ENCODE results near the gene DAZAP2. TPM values are rescaled to one million over a fixed set of nuclear protein-coding genes. Genes with fewer than 3 reads are reported as not detected.
"Not testable (repeated sequence)": the region's sequence is repeated elsewhere in the genome, so short reads cannot be mapped to it uniquely, and the experiment has no call there.

DAZAP2 gene
- total RNA-seq, 4 donors from 2014 or later: 213 to 277 (median 235) TPM

DNA sequence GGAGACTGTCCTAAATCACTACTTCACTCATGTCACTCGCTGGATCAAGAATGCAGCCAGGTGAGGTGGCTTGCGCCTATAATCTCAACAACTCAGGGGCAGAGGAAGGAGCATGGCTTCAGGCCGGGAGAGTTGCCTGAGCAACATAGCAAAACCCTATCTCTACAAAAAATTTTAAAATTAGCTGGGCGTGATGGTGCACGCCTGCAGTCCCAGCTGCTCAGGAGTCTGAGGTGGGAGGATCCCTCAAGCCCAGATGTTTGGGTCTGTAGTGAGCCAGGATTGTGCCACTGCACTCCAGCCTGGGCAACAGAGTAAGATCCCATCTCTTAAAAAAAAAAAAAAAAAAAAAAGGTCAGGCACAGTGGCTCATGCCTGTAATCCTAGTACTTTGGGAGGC is 25.7 kb downstream of the DAZAP2 start:
- TF ChIP-seq, protein P1, sequence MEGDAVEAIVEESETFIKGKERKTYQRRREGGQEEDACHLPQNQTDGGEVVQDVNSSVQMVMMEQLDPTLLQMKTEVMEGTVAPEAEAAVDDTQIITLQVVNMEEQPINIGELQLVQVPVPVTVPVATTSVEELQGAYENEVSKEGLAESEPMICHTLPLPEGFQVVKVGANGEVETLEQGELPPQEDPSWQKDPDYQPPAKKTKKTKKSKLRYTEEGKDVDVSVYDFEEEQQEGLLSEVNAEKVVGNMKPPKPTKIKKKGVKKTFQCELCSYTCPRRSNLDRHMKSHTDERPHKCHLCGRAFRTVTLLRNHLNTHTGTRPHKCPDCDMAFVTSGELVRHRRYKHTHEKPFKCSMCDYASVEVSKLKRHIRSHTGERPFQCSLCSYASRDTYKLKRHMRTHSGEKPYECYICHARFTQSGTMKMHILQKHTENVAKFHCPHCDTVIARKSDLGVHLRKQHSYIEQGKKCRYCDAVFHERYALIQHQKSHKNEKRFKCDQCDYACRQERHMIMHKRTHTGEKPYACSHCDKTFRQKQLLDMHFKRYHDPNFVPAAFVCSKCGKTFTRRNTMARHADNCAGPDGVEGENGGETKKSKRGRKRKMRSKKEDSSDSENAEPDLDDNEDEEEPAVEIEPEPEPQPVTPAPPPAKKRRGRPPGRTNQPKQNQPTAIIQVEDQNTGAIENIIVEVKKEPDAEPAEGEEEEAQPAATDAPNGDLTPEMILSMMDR (IDR thresholded peaks at IDR 0.05): no peak
- ATAC-seq (ENCODE audit: low FRiP score): no peak
- DNase-seq (ENCODE audit: low spot score): no peak

DNA sequence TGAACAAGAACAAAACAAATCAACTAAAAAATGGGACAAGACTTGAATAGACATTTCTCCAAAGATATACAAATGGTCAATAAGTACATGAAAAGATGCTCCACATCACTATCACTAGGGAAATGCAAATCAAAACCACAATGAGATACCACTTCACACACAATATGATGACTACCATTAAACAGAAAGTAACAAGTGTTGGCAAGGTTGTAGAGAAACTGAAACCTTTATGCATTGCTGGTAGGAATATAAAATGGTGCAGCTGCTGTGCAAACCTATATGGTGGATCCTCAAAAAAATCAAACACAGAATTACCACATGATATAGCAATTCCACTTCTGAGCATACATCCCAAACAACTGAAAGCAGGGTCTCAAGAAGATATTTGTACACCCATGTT is 26.4 kb downstream of the DAZAP2 start:
- no peak for DNase-seq (ENCODE audit: low spot score)
- no peak for ATAC-seq (ENCODE audit: low FRiP score)
- TF ChIP-seq, protein P1 (IDR thresholded peaks at IDR 0.05): no peak

DNA sequence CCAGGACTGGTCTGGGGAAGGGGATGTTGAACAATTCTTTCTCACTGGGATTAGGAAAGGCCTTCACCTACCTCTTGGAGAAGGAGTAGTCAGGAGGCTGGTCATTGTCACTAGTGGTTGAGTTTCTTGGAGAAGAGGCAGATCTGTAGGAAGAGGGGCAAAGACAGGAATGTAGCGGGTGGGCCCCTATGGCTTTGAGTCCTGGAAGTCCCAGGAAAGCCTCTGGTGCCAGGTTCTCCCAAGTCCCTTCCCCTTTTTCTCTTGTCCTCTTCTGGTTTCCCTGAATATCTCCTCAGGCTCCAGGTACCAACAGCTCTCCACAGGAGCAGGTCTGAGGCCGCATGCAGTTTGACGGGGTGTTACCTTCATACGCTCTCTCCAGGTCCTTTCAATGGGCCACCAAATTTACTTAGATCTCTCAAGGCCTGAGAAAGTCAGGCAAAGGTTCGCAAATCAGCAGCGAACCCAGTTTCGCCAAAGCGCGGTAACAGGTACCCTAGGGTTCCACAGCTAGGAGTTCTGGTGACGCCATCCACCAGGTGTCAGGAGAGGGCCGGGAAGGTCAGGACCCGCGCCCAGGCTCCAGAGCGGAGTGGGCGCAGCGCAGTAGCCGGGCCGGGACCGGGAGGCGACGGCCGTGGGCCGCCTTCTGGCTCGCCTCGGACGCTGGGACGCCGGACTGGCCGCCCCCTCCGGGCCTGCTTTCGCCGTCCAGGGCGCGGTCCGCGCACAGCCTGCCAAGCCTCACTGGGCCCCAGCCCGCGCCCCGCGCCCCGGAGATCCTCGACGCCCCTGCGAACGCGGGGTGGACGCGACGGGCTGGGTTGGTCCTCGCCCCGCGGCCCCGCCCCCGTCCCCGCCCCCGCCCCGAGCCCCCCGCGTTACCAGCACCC is 30.8 kb downstream of the DAZAP2 start:
- TF ChIP-seq, protein P1 (IDR thresholded peaks at IDR 0.05): no peak
- DNase-seq (ENCODE audit: low spot score): no peak

DNA sequence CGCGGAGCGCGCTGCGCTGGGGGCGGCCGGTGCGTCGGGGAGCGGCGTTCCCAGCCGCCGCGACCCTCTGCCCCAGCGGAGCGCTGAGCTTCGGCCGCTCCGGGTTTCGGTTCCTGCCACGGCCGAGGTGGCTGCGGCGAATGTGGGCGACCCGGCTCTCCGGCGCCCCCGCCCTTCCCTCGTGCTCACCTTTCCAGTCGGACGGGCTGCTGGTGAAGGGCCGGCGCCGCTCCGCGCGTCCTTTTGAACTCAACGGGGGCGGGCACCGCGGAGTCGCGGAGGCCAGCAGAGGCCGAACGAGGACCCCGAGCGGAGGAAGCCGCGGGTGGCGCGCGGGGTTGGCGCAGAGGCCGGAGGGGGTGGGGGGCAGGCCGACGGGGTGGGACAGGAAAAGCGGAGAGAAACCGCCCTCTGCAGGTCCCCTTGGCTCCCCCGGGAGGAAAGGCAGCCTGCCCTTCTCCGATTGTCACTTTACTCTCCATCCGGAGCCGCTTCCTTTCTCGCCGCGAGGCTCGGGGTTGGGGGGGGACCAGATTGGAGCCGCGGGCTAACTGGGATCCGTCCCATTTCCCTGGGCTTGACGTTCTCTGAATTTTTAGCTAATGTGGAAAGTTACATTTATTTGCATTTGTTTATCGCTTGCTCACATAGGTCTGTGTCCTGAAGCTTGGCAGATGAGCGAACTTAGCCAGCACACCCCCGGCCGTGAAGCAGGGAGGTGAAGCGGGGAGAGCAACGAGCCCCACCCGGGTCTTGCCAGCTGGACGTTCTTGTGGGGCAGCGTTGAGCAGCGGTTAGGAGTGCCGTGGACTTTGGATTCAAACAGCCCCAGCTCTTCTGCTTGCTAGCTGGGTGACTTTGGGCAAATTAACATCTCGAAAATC is 31.7 kb downstream of the DAZAP2 start, which contains the start of gene SMAGP:
Gene SMAGP (minus strand): TSS at position 349 of the 884 bp plus-strand sequence. CDS start 1,137 bp downstream, outside the sequence.
- TF ChIP-seq, protein P1 (IDR thresholded peaks at IDR 0.05): no peak
- ATAC-seq (ENCODE audit: low FRiP score): peak; percentile 63
- DNase-seq (ENCODE audit: low spot score): no peak

More for the DNA sequence above, 30.8 kb downstream of the DAZAP2 start:
- ATAC-seq (ENCODE audit: low FRiP score): peak; percentile 47

DNA sequence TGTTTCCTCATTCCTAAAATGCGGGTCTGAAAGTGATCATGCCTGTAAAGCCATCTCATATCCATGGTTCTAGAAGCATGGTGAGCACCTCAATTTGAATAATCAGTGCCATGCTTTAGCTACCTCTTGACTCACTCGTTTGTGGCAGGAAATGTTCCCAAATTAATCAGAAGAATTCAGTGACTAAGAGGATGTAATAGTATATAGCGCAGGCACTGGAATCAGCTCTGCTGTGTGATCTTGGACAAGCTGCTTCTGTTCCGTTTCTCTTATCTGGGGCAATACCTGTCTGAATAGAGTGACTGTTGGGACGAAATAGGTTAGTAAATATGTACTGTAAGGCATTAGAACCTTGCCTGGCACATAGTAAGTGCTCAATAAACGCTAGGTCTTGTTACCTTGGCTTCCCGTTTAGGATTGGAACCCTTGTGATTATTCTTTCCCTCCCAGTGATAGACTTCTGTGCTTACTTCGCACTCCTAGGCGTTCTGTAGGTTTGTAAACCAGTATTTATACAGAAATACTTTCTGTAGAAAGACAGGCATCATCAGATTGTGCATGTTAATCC is 32.4 kb downstream of the DAZAP2 start:
- peak; percentile 60 for ATAC-seq (ENCODE audit: low FRiP score)
- TF ChIP-seq, protein P1 (IDR thresholded peaks at IDR 0.05): no peak
- DNase-seq (ENCODE audit: low spot score): no peak

DNA sequence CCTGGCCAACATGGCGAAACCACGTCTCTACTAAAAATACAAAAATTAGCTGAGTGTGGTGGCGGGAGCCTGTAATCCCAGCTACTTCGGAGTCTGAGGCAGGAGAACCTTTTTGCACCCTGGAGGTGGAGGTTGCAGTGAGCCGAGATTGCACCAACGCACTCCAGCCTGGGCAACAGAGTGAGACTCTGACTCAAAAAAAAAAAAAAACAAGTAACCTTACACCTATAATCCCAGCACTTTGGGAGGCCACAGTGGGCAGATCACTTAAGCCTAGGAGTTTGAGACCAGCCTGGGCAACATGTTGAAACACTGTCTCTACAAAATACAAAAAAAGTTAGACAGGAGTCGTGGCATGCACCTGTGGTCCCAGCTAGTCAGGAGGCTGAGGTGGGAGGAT is 34.2 kb downstream of the DAZAP2 start:
- not testable (repeated sequence) for DNase-seq (ENCODE audit: low spot score); ATAC-seq (ENCODE audit: low FRiP score)

DNA sequence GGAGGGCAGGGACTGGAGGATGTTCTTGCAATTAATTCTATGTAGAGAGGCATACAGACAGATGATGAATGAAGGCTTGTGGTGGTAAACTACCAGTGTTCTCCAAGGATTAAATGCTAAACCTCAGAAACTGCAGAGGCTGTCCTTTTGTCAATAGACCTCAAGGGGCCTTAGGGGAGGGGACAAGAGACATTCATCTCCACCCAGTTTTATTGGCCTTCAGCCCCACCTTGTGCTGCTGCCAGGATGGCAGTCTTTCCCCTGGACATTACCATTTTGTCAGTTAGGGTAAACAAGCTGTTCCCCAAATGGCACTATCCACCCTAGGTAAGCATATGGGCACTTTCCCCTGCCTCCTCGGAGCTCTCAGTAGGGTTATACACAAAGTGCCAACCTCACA is 36.5 kb downstream of the DAZAP2 start:
- ATAC-seq (ENCODE audit: low FRiP score) (no peak), DNase-seq (ENCODE audit: low spot score) (no peak)
- TF ChIP-seq, protein P1 (IDR thresholded peaks at IDR 0.05): no peak
